PC-3 (cell line): ENCODE results near the gene ARL4D. TPM values are rescaled to one million over a fixed set of nuclear protein-coding genes. Genes with fewer than 3 reads are reported as not detected.
A peak's percentile ranks its signal among the peaks of the same experiment; 100 is the strongest.
"Not testable (repeated sequence)": the region's sequence is repeated elsewhere in the genome, so short reads cannot be mapped to it uniquely, and the experiment has no call there.

ENCODE experiments used
- ATAC-seq: fragments of 200-7000 bp; cut with Tn5 transposase; 2 replicates; pipeline ENCODE4 v1.9.1; 2020; ENCODE audit warnings: mild to moderate bottlenecking, moderate library complexity
- BruUV-seq: library from RNA; stranded (reverse); fragments of 400-500 nt; replicated peaks from 2 replicates; lab custom pipeline; 2021; lab: Mats Ljungman, UMichigan
- CTCF ChIA-PET: fragments of 300-600 bp; sonication (Branson Sonifier 250); formaldehyde crosslinking; loops from one replicate; lab custom pipeline; 2022; ENCODE audit warnings: antibody characterized with exemption; lab: Charles Lee
- POLR2A ChIA-PET: fragments of 300-600 bp; sonication (Branson Sonifier 250); formaldehyde crosslinking; loops from one replicate; lab custom pipeline; 2022; ENCODE audit warnings: antibody characterized with exemption; ENCODE audit not compliant: unreplicated experiment; lab: Charles Lee
- DNase-seq: peaks from one replicate; pipeline ENCODE4 v3.0.0-alpha.2; 2015
- H2AFZ ChIP-seq: fragments of 300-600 bp; sonication (generic); 2 replicates; pipeline ENCODE4 v1.6.0; 2016; ENCODE audit warnings: antibody characterized with exemption, low read length
- H3F3A ChIP-seq: fragments of 300-600 bp; sonication (generic); one replicate; pipeline ENCODE4 v1.6.0; 2017; ENCODE audit warnings: antibody characterized with exemption, low read length, control low read depth, mild to moderate bottlenecking; ENCODE audit not compliant: unreplicated experiment
- H3K27ac ChIP-seq: fragments of 300-600 bp; sonication (generic); 2 replicates; pipeline ENCODE4 v1.5.1; 2016; ENCODE audit warnings: mild to moderate bottlenecking, low read length
- H3K27me3 ChIP-seq: fragments of 300-600 bp; sonication (generic); 2 replicates; pipeline ENCODE4 v1.6.1; 2016; ENCODE audit warnings: low read length, mixed read lengths
- H3K36me3 ChIP-seq: fragments of 300-600 bp; sonication (generic); 2 replicates; pipeline ENCODE4 v1.6.1; 2016; ENCODE audit warnings: low read depth, mixed run types, low read length, mixed read lengths
- H3K4me1 ChIP-seq: fragments of 300-600 bp; sonication (generic); 2 replicates; pipeline ENCODE4 v1.5.1; 2016; ENCODE audit warnings: low read length; ENCODE audit not compliant: insufficient read depth
- H3K4me2 ChIP-seq: fragments of 300-600 bp; sonication (generic); 2 replicates; pipeline ENCODE4 v1.6.0; 2016; ENCODE audit warnings: low read length
- H3K4me3 ChIP-seq: fragments of 300-600 bp; sonication (generic); 2 replicates; pipeline ENCODE4 v1.5.1; 2016; ENCODE audit warnings: mild to moderate bottlenecking, low read length, mixed read lengths
- H3K79me2 ChIP-seq: fragments of 300-600 bp; sonication (generic); 2 replicates; pipeline ENCODE4 v1.6.1; 2017; ENCODE audit warnings: low read length, mixed read lengths
- H3K9ac ChIP-seq: fragments of 300-600 bp; sonication (generic); 2 replicates; pipeline ENCODE4 v1.6.0; 2016; ENCODE audit warnings: mild to moderate bottlenecking, low read length
- H3K9me2 ChIP-seq: fragments of 300-600 bp; sonication (generic); replicated peaks from 2 replicates; pipeline ENCODE4 v1.6.1; 2016; ENCODE audit warnings: mixed run types, low read length, mixed read lengths
- H3K9me3 ChIP-seq: fragments of 300-600 bp; sonication (generic); 2 replicates; pipeline ENCODE4 v1.6.1; 2016; ENCODE audit warnings: low read length, mixed read lengths
- H4K20me1 ChIP-seq: fragments of 300-600 bp; sonication (generic); 2 replicates; pipeline ENCODE4 v1.6.1; 2016; ENCODE audit warnings: low read length, mixed read lengths
- CTCF ChIP-seq: fragments of 300-600 bp; sonication (generic); conservative IDR thresholded peaks from 2 replicates; pipeline ENCODE4 v1.5.1; 2017; ENCODE audit warnings: antibody characterized with exemption, low read depth, mild to moderate bottlenecking, low read length
- EZH2 ChIP-seq: fragments of 300-600 bp; sonication (generic); IDR thresholded peaks from one replicate; pipeline ENCODE4 v1.6.1; 2017; ENCODE audit warnings: antibody characterized with exemption, mild to moderate bottlenecking, low read length; ENCODE audit not compliant: unreplicated experiment
- EZH2phosphoT487 ChIP-seq: fragments of 300-600 bp; sonication (generic); IDR thresholded peaks from 2 replicates; pipeline ENCODE4 v1.6.1; 2018; ENCODE audit warnings: mild to moderate bottlenecking, antibody characterized with exemption, low read length, borderline replicate concordance
- intact Hi-C: fragments of 100-400 bp; cut with micrococcal nuclease; formaldehyde crosslinking; loops from 2 replicates; pipeline ENCODE4 v1.9.0; 2023
- total RNA-seq: library from RNA; depleted of rRNA; stranded (reverse); fragments of >200 nt; gene quantifications from 2 replicates; pipeline ENCODE4 v1.2.3, GENCODE V29; 2014

The ARL4D gene
- total RNA-seq, 1 experiment from 2014 or later, result 14.3 TPM

GRCh38 chr17:43393944-43394482 is 4.8 kb upstream of the ARL4D start:
- no peaks in the 10 kb centered on the region; the same call in 1 of the 2 replicates for H3K36me3 ChIP-seq
- H3K4me3 ChIP-seq, result no peak overlapping the region
- H3K4me1 ChIP-seq, result peaks cover 6% of the 10 kb centered on the region
- H3F3A ChIP-seq, result no peaks in the 10 kb centered on the region
- H3K9me3 ChIP-seq, result no peaks in the 10 kb centered on the region
- no peaks in the 10 kb centered on the region for H4K20me1 ChIP-seq
- no peak for TF ChIP-seq EZH2
- TF ChIP-seq CTCF, result peak; percentile 88
- no peak for TF ChIP-seq EZH2phosphoT487
- peak; percentile 50 for ATAC-seq
- H3K9me2 ChIP-seq, result no peaks in the 10 kb centered on the region
- DNase-seq, result peak; percentile 89
- no peak overlapping the region for H3K27ac ChIP-seq
- BruUV-seq, result no TSS peak
- H3K4me2 ChIP-seq, result peak overlapping the region; percentile 48; the same call in 1 of the 2 replicates
- H2AFZ ChIP-seq, result peak overlapping the region; percentile 75
- CTCF ChIA-PET, result interaction anchor here (0.7 to 2.7 kb wide), 2 partner anchors 90 to 151 kb away, joined by 4 to 11 read pairs; partner anchors contain the start of gene DHX8
- intact Hi-C loops, result loop anchor here (2.0 kb wide), 1 partner anchor 89 kb away; the partner anchor contains the start of gene DHX8
- POLR2A ChIA-PET, result no interaction called here
- no peak overlapping the region for H3K9ac ChIP-seq
- no peaks in the 10 kb centered on the region for H3K27me3 ChIP-seq
- peaks cover 2% of the 10 kb centered on the region for H3K79me2 ChIP-seq

GRCh38 chr17:43394696-43395095 is 4.1 kb upstream of the ARL4D start:
- H3K27me3 ChIP-seq, H4K20me1 ChIP-seq, H3K9me3 ChIP-seq, H3K4me3 ChIP-seq, ATAC-seq, DNase-seq, H3K27ac ChIP-seq, H3K36me3 ChIP-seq, H3F3A ChIP-seq, H2AFZ ChIP-seq, H3K9ac ChIP-seq, BruUV-seq, H3K4me2 ChIP-seq, H3K9me2 ChIP-seq, H3K4me1 ChIP-seq, H3K79me2 ChIP-seq: not testable (repeated sequence)
- intact Hi-C loops, result loop anchor here (2.0 kb wide), 1 partner anchor 88 kb away; the partner anchor contains the start of gene DHX8
- CTCF ChIA-PET, result interaction anchor here (2.7 kb wide), 1 partner anchor 89 kb away, joined by 11 read pairs; the partner anchor contains the start of gene DHX8
- POLR2A ChIA-PET, result interaction anchor here (0.7 kb wide), 1 partner anchor 89 kb away, joined by 3 read pairs; the partner anchor contains the start of gene DHX8

- no peak overlapping the region for H2AFZ ChIP-seq
- BruUV-seq, result no TSS peak
- peaks cover 14% of the 10 kb centered on the region for H3K4me1 ChIP-seq
- ATAC-seq, result no peak
- TF ChIP-seq EZH2phosphoT487, result no peak
- no peak for TF ChIP-seq CTCF
- no peak for TF ChIP-seq EZH2
- intact Hi-C loops, result loop anchor here (2.0 kb wide), 1 partner anchor 88 kb away; the partner anchor contains the start of gene DHX8
- no peak overlapping the region for H3K27ac ChIP-seq
- no peaks in the 10 kb centered on the region for H3K27me3 ChIP-seq
- H3K79me2 ChIP-seq, result peaks cover 14% of the 10 kb centered on the region
- H3F3A ChIP-seq, result no peaks in the 10 kb centered on the region
- H3K9me2 ChIP-seq, result no peaks in the 10 kb centered on the region
- no peak for DNase-seq
- no peaks in the 10 kb centered on the region for H4K20me1 ChIP-seq
- POLR2A ChIA-PET, result interaction anchor here (0.7 kb wide), 2 partner anchors 89 to 343 kb away, joined by 3 to 8 read pairs; partner anchors contain the start of gene DHX8
- H3K4me3 ChIP-seq, result no peak overlapping the region
- CTCF ChIA-PET, result interaction anchor here (2.7 kb wide), 1 partner anchor 89 kb away, joined by 11 read pairs; the partner anchor contains the start of gene DHX8
- no peak overlapping the region for H3K4me2 ChIP-seq
- H3K9me3 ChIP-seq, result no peaks in the 10 kb centered on the region
- H3K36me3 ChIP-seq, result no peaks in the 10 kb centered on the region
- H3K9ac ChIP-seq, result no peak overlapping the region
These were observed 3.6 kb upstream of the ARL4D start for GRCh38 chr17:43395165-43395564.
